ENCODE results near the gene INPP5B.

INPP5B gene

GRCh38 chr1:37893673-37894072 is 53.2 kb downstream of the INPP5B start:
- Histone ChIP-seq H3F3A (ENCODE audit: insufficient read depth, low read length) (no peaks in the 10 kb centered on the region), H3K9me3 (replicated peaks; ENCODE audit: insufficient read depth, low read length) (no peaks in the 10 kb centered on the region), H3K4me3 (ENCODE audit: low read length) (no peak overlapping the region), H3K79me2 (ENCODE audit: low read length) (no peaks in the 10 kb centered on the region), H3K4me2 (ENCODE audit: low read depth, low read length) (no peak overlapping the region), H3K9ac (ENCODE audit: low read length) (no peak overlapping the region), H3K4me1 (ENCODE audit: low read length) (no peaks in the 10 kb centered on the region), H2AFZ (ENCODE audit: low read length) (no peak overlapping the region), H3K36me3 (replicated peaks; ENCODE audit: insufficient read depth, low read length) (no peaks in the 10 kb centered on the region), H4K20me1 (ENCODE audit: insufficient read depth, low read length) (no peaks in the 10 kb centered on the region), H3K27me3 (replicated peaks; ENCODE audit: insufficient read depth, low read length) (no peaks in the 10 kb centered on the region), H3K27ac (ENCODE audit: low read length) (no peak overlapping the region), H3K9me2 (replicated peaks; ENCODE audit: insufficient read depth, low read length) (no peaks in the 10 kb centered on the region)
- TF ChIP-seq EZH2 (optimal IDR thresholded peaks at IDR 0.05; ENCODE audit: low read depth, low read length) (no peak), EZH2phosphoT487 (IDR thresholded peaks at IDR 0.05; ENCODE audit: low read length) (no peak), CTCF (IDR thresholded peaks at IDR 0.05; ENCODE audit: low read length) (no peak)
- no peak for DNase-seq

- Histone ChIP-seq H3K36me3 (replicated peaks; ENCODE audit: insufficient read depth, low read length) (0 out of 2 replicates have a peak, but pooled peaks cover 5% of the 10 kb centered on the region), H2AFZ (ENCODE audit: low read length) (no peak overlapping the region), H3K9me3 (replicated peaks; ENCODE audit: insufficient read depth, low read length) (no peaks in the 10 kb centered on the region), H4K20me1 (ENCODE audit: insufficient read depth, low read length) (no peaks in the 10 kb centered on the region), H3K27ac (ENCODE audit: low read length) (no peak overlapping the region), H3K79me2 (ENCODE audit: low read length) (no peaks in the 10 kb centered on the region), H3K9ac (ENCODE audit: low read length) (no peak overlapping the region), H3K27me3 (replicated peaks; ENCODE audit: insufficient read depth, low read length) (no peaks in the 10 kb centered on the region), H3K9me2 (replicated peaks; ENCODE audit: insufficient read depth, low read length) (no peaks in the 10 kb centered on the region), H3F3A (ENCODE audit: insufficient read depth, low read length) (no peaks in the 10 kb centered on the region), H3K4me3 (ENCODE audit: low read length) (no peak overlapping the region), H3K4me1 (ENCODE audit: low read length) (no peaks in the 10 kb centered on the region), H3K4me2 (ENCODE audit: low read depth, low read length) (no peak overlapping the region)
- TF ChIP-seq CTCF (IDR thresholded peaks at IDR 0.05; ENCODE audit: low read length): no peak
- TF ChIP-seq EZH2phosphoT487 (IDR thresholded peaks at IDR 0.05; ENCODE audit: low read length): no peak
- TF ChIP-seq EZH2 (optimal IDR thresholded peaks at IDR 0.05; ENCODE audit: low read depth, low read length): no peak
- no peak for DNase-seq
Measured at GRCh38 chr1:37892151-37893047, 54.5 kb downstream of the INPP5B start.

- no peak overlapping the region for H2AFZ ChIP-seq (ENCODE audit: low read length)
- H3K4me2 ChIP-seq (ENCODE audit: low read depth, low read length): no peak overlapping the region
- no peak overlapping the region for H3K27ac ChIP-seq (ENCODE audit: low read length)
- H3K9ac ChIP-seq (ENCODE audit: low read length): no peak overlapping the region
- no peaks in the 10 kb centered on the region for H3K9me3 ChIP-seq (replicated peaks; ENCODE audit: insufficient read depth, low read length)
- H4K20me1 ChIP-seq (ENCODE audit: insufficient read depth, low read length): no peaks in the 10 kb centered on the region
- H3K4me3 ChIP-seq (ENCODE audit: low read length): no peak overlapping the region
- H3K27me3 ChIP-seq (replicated peaks; ENCODE audit: insufficient read depth, low read length): no peaks in the 10 kb centered on the region
- H3K4me1 ChIP-seq (ENCODE audit: low read length): no peaks in the 10 kb centered on the region
- TF ChIP-seq CTCF (IDR thresholded peaks at IDR 0.05; ENCODE audit: low read length) (peak; percentile 37), EZH2phosphoT487 (IDR thresholded peaks at IDR 0.05; ENCODE audit: low read length) (no peak), EZH2 (optimal IDR thresholded peaks at IDR 0.05; ENCODE audit: low read depth, low read length) (no peak)
- H3K9me2 ChIP-seq (replicated peaks; ENCODE audit: insufficient read depth, low read length): no peaks in the 10 kb centered on the region
- H3F3A ChIP-seq (ENCODE audit: insufficient read depth, low read length): no peaks in the 10 kb centered on the region
- DNase-seq: no peak
- 0 out of 2 replicates have a peak, but pooled peaks cover 5% of the 10 kb centered on the region for H3K36me3 ChIP-seq (replicated peaks; ENCODE audit: insufficient read depth, low read length)
- no peaks in the 10 kb centered on the region for H3K79me2 ChIP-seq (ENCODE audit: low read length)
Measured at GRCh38 chr1:37890378-37891014, 56.4 kb downstream of the INPP5B start.

All from MM.1S (cell line).